IPS-18a (cell line): ENCODE measurements around the gene GRM8.

ENCODE experiments used
- H3K27ac ChIP-seq: one replicate; pipeline ENCODE4 v1.5.1; 2013; ENCODE audit warnings: low read length
- H3K27me3 ChIP-seq: one replicate; pipeline ENCODE4 v1.6.1; 2013; ENCODE audit warnings: mild to moderate bottlenecking, low read length; ENCODE audit not compliant: control insufficient read depth, insufficient read depth
- H3K36me3 ChIP-seq: one replicate; pipeline ENCODE4 v1.6.1; 2013; ENCODE audit warnings: low read depth, low read length; ENCODE audit not compliant: control insufficient read depth
- H3K4me1 ChIP-seq: one replicate; pipeline ENCODE4 v1.6.1; 2013; ENCODE audit warnings: low read depth, low read length; ENCODE audit not compliant: control insufficient read depth
- H3K4me3 ChIP-seq: one replicate; pipeline ENCODE4 v1.5.1; 2013; ENCODE audit warnings: low read length
- H3K9ac ChIP-seq: one replicate; pipeline ENCODE4 v1.6.1; 2013; ENCODE audit warnings: mild to moderate bottlenecking, low read length, moderate library complexity
- H3K9me3 ChIP-seq: one replicate; pipeline ENCODE4 v1.6.1; 2013; ENCODE audit warnings: low read depth, low read length; ENCODE audit not compliant: control insufficient read depth

GRM8 gene

GRCh38 chr7:126608339-126608776 is 644.4 kb downstream of the GRM8 start:
- Histone ChIP-seq H3K4me1 (no peaks in the 10 kb centered on the region), H3K9me3 (no peaks in the 10 kb centered on the region), H3K36me3 (no peaks in the 10 kb centered on the region), H3K4me3 (no peak overlapping the region), H3K9ac (no peak overlapping the region), H3K27ac (no peak overlapping the region), H3K27me3 (no peaks in the 10 kb centered on the region)

GRCh38 chr7:126606331-126606730 is 646.4 kb downstream of the GRM8 start:
- Histone ChIP-seq H3K36me3 (no peaks in the 10 kb centered on the region), H3K27ac (no peak overlapping the region), H3K4me1 (no peaks in the 10 kb centered on the region), H3K4me3 (no peak overlapping the region), H3K9me3 (no peaks in the 10 kb centered on the region), H3K9ac (no peak overlapping the region), H3K27me3 (no peaks in the 10 kb centered on the region)

GRCh38 chr7:126605553-126605952 is 647.2 kb downstream of the GRM8 start:
- no peak overlapping the region for H3K9ac ChIP-seq
- no peak overlapping the region for H3K27ac ChIP-seq
- no peaks in the 10 kb centered on the region for H3K27me3 ChIP-seq
- H3K36me3 ChIP-seq = no peaks in the 10 kb centered on the region
- no peaks in the 10 kb centered on the region for H3K9me3 ChIP-seq
- H3K4me3 ChIP-seq = no peak overlapping the region
- no peaks in the 10 kb centered on the region for H3K4me1 ChIP-seq

- Histone ChIP-seq H3K4me1 (no peaks in the 10 kb centered on the region), H3K27ac (no peak overlapping the region), H3K4me3 (no peak overlapping the region), H3K9ac (no peak overlapping the region), H3K27me3 (no peaks in the 10 kb centered on the region), H3K36me3 (no peaks in the 10 kb centered on the region), H3K9me3 (no peaks in the 10 kb centered on the region)
These were observed 647.7 kb downstream of the GRM8 start for GRCh38 chr7:126605056-126605455.

- no peaks in the 10 kb centered on the region for H3K27me3 ChIP-seq
- no peak overlapping the region for H3K27ac ChIP-seq
- no peak overlapping the region for H3K9ac ChIP-seq
- no peaks in the 10 kb centered on the region for H3K9me3 ChIP-seq
- H3K4me3 ChIP-seq = no peak overlapping the region
- H3K4me1 ChIP-seq = no peaks in the 10 kb centered on the region
- H3K36me3 ChIP-seq = no peaks in the 10 kb centered on the region
These were observed 663.6 kb downstream of the GRM8 start for GRCh38 chr7:126589068-126589684.

GRCh38 chr7:126578338-126578737 is 674.4 kb downstream of the GRM8 start:
- H3K4me1 ChIP-seq = no peaks in the 10 kb centered on the region
- H3K27ac ChIP-seq = no peak overlapping the region
- no peak overlapping the region for H3K9ac ChIP-seq
- H3K27me3 ChIP-seq = no peaks in the 10 kb centered on the region
- H3K36me3 ChIP-seq = no peaks in the 10 kb centered on the region
- no peak overlapping the region for H3K4me3 ChIP-seq
- no peaks in the 10 kb centered on the region for H3K9me3 ChIP-seq

- H3K4me3 ChIP-seq = no peak overlapping the region
- H3K27ac ChIP-seq = no peak overlapping the region
- no peaks in the 10 kb centered on the region for H3K4me1 ChIP-seq
- H3K9ac ChIP-seq = no peak overlapping the region
- H3K9me3 ChIP-seq = no peaks in the 10 kb centered on the region
- no peaks in the 10 kb centered on the region for H3K36me3 ChIP-seq
- no peaks in the 10 kb centered on the region for H3K27me3 ChIP-seq
These were observed 678.2 kb downstream of the GRM8 start for GRCh38 chr7:126574276-126575250.

GRCh38 chr7:126570845-126571244 is 681.9 kb downstream of the GRM8 start:
- Histone ChIP-seq H3K27me3 (no peaks in the 10 kb centered on the region), H3K36me3 (no peaks in the 10 kb centered on the region), H3K4me3 (no peak overlapping the region), H3K27ac (no peak overlapping the region), H3K9me3 (no peaks in the 10 kb centered on the region), H3K4me1 (peaks cover 4% of the 10 kb centered on the region), H3K9ac (no peak overlapping the region)

- Histone ChIP-seq H3K27me3 (no peaks in the 10 kb centered on the region), H3K4me3 (no peak overlapping the region), H3K9me3 (no peaks in the 10 kb centered on the region), H3K4me1 (peaks cover 4% of the 10 kb centered on the region), H3K36me3 (no peaks in the 10 kb centered on the region), H3K27ac (no peak overlapping the region), H3K9ac (no peak overlapping the region)
These were observed 683.3 kb downstream of the GRM8 start for GRCh38 chr7:126569402-126569801.

- H3K9me3 ChIP-seq = no peaks in the 10 kb centered on the region
- H3K9ac ChIP-seq = no peak overlapping the region
- H3K4me1 ChIP-seq = no peaks in the 10 kb centered on the region
- H3K27me3 ChIP-seq = no peaks in the 10 kb centered on the region
- H3K36me3 ChIP-seq = no peaks in the 10 kb centered on the region
- H3K27ac ChIP-seq = no peak overlapping the region
- H3K4me3 ChIP-seq = no peak overlapping the region
These were observed 695.5 kb downstream of the GRM8 start for GRCh38 chr7:126557271-126557670.

GRCh38 chr7:126541406-126541805 is 711.3 kb downstream of the GRM8 start:
- H3K4me3 ChIP-seq = no peak overlapping the region
- no peak overlapping the region for H3K27ac ChIP-seq
- no peaks in the 10 kb centered on the region for H3K36me3 ChIP-seq
- no peaks in the 10 kb centered on the region for H3K4me1 ChIP-seq
- no peaks in the 10 kb centered on the region for H3K27me3 ChIP-seq
- no peaks in the 10 kb centered on the region for H3K9me3 ChIP-seq
- H3K9ac ChIP-seq = no peak overlapping the region
